GM19372 (cell line): ENCODE results near the gene PPP1R13B.

Source experiments
- ATAC-seq: cut with Tn5 transposase; IDR thresholded peaks from one replicate; pipeline ENCODE4 v1.9.1; 2021; ENCODE audit warnings: mild to moderate bottlenecking, low read depth, moderate library complexity; ENCODE audit not compliant: unreplicated experiment

PPP1R13B gene

GRCh38 chr14:103748534-103748857 lies 98.9 kb downstream of the PPP1R13B start:
- ATAC-seq: no peak

- ATAC-seq: no peak
Observed at GRCh38 chr14:103746701-103747100, 100.7 kb downstream of the PPP1R13B start.

DNA sequence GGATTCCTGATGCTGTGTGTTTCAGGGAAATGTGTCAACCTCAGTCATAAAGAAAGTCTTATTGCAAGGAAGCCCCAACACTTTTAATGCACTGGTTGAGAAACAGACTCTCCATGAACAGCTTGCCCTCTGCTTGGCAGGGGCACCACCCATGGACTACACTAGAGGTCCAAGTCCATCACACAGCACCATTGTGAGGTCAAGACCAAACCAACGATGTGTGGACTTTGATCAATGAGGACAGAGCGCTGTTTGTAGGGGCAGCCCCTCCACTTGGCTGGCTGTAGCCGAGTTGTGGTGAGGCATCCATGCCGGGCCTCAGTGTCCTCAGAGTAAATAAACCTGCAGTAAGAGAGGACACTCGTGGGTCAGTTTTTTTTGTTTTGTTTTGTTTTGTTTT lies 102.0 kb downstream of the PPP1R13B start:
- no peak for ATAC-seq

DNA sequence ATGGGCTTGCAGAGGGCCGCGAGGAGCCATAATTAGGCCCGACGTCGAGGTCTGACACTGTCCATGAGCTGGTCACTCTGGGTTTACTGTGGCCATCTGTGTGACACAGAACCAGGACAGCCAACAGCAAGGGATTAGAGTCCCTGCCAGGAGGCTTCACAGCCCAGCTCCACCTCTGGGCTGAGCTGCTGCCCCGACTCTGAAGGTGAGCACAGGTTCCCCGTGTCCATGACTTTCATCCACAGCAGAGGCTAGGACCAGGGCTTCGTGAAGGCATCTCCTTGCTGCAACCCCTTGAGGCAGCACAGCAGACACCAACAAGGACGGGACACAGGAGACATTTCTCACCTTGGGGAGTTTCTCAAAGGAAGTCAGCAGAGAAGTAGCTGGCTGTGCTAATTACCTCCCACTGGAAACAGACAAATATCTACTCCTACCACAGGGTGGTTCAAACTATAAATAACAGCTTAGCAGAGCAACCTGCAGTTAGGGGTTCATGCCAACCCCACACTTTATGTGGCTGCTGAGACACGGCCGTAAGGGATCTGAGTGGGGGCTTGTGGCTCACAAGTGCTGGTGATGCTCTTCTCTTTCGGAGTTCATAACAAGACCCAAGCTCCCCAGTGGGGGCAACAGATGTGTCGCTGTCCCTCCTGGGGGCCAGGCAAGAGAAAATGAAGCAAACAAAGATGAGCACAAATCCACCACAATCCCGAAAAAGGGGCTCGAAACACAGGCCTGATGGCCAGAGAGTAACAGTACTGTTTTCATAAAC lies 102.6 kb downstream of the PPP1R13B start:
- no peak for ATAC-seq

- no peak for ATAC-seq
Observed at GRCh38 chr14:103743691-103744090, 103.7 kb downstream of the PPP1R13B start.

- ATAC-seq: no peak
Observed at GRCh38 chr14:103742499-103743255, 104.7 kb downstream of the PPP1R13B start.

- ATAC-seq: no peak
Observed at GRCh38 chr14:103741876-103742275, 105.5 kb downstream of the PPP1R13B start.

- ATAC-seq: no peak
Observed at GRCh38 chr14:103740991-103741689, 106.2 kb downstream of the PPP1R13B start.

DNA sequence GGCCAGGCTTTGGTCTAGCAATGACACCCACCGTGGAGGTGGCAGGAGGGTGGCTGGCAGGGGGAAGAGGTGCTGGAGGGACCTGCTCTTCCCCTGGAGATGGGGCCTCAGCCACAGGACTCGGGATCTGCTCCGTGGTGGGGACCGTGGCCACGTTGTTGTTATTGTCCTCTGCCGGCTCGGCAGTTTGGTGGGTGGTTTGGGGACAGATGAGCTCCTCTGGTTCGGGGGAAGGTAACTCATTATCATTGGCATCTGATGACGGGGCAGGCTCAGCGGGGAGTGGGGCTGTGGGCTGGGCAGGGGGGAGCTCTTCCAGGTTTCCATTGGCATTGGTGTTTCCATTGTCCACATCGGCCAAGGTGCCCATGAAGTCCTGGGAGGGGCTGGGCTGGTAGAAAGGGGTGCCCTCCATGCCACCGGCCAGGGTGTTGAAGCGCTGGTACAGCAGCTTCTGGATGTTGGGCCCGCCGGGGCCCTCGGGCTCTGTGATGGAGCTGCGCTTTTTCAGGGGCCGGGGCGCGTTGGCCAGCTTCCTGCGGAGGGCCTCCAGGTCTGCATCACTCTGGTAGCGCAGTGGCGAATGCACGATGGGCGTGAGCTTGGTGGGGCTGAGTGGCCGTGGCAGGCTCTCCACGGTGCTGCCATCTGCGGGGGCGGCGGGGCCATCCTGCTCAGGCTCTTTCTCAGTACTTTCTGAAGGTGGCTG lies 107.4 kb downstream of the PPP1R13B start:
- no peak for ATAC-seq

- ATAC-seq: no peak
Observed at GRCh38 chr14:103739466-103739792, 107.9 kb downstream of the PPP1R13B start.

GRCh38 chr14:103738701-103739451 lies 108.5 kb downstream of the PPP1R13B start:
- no peak for ATAC-seq

DNA sequence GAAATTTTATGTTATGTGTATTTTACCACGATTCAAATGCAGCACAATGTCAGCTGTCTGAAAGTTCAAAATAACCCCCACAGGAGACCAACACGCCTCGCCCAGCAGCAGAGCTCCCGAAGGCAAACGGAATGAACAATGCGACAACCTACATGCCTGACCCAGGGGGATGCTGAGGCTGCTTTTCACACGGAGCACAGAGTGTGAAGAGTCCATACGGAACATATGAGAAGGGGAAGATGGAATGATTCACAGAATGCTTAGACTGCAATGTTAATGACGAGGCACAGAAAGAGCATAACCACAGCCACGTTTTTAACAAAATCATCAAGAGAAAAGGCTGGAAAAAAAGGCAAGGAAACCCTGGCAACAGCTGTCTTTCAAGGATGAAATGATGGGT lies 109.2 kb downstream of the PPP1R13B start:
- no peak for ATAC-seq

DNA sequence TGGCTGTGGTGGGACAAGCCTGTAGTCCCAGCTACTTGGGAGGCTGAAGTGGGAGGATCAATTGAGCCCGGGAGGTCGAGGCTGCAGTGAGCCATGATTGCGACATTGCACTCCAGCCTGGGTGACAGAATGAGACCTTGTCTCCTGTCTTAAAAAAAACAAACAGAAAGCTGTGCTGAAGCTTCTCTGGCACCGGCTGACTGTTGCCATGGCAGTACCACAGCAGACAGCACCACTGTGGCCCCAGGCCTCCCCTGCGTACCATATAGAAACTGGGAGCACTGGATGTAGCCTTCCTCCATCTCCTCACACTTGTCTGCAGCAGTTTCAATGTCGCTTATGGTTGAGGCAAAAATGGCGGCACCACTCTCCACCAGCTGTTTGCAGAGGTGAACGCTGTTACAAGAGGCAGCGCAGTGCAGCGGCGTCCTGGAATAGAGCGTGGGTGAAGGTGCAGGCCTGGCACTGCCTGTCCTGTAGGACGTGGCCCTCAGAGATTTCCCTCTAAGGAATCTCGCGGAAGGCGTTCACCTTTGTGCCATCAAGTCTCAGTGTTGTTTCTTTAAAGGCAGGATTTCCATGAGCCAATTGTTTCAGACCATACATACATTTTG lies 109.8 kb downstream of the PPP1R13B start:
- no peak for ATAC-seq

DNA sequence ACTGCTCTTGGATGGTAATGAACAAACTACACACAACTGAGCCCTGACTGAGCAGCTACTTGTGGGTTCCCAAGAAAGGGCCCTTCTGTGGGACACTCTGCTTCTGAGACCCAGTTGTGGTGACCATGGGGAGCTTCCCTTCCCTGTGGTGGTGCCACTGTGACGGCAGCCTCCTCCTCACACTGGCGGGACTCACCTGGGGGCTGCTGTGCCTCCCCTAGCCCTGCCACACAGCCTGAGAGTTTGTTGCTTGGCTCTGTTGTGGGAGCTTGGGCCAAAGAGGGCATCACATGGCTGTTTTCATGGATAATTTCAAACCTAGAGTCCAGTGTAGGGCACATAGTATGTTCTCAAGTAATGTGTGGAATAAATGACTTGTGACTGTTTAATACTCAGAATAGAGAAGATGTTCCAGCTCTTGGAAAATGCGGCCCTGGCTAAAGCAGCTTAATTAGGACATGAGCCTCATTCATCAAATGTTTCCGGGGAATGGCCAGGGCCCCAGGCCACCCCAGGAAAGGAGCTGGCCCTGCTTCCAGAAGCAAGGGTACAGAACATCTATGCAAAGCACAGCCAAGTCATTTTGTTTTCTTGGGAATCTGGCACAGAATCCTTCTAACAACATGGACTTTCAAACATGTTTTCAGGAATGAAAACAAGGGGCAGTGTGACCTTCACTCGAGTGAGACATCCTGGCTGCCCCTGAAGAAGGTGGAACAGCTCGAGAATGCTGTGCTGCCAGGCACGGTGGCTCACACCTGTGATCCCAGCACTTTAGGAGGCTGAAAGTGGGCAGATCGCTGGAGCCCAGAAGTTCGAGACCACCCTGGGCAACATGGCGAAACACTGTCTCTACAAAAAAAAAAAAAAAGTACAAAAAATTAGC lies 110.6 kb downstream of the PPP1R13B start:
- no peak for ATAC-seq

DNA sequence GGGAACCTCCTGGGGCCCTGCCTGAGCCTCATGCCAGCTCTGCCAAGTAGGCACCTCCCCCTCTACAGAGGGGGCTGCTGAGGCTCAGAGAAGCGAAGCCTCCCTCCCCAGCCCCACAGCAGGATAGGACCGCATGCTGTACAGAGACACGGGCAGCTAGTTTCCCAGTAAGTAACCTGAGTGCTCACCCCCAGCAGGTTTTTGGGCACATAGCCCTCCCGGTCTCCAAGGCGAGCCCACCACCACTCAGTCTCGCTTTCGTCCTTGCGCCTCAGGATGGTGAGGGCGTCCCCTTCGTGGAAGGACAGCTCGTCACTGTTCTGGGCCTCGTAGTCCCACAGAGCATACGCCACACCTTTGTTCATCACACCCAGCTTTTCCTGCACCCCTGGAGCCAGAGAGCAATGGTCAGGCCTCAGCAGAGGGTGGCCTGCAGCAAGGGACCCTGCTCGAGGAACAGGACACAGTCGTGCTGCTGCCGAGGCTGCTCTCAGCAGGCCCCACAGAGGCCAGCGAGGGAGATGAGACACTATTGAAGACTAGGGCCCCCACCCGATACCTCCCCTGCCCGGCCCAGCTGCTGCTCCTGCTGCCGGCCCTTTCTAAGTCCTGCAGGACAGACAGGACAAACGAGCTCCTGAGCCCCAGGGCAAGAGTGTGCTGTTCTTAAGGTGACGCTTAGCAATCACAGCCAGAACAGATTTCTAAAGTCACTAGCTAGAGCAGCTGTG lies 111.4 kb downstream of the PPP1R13B start:
- ATAC-seq: no peak

DNA sequence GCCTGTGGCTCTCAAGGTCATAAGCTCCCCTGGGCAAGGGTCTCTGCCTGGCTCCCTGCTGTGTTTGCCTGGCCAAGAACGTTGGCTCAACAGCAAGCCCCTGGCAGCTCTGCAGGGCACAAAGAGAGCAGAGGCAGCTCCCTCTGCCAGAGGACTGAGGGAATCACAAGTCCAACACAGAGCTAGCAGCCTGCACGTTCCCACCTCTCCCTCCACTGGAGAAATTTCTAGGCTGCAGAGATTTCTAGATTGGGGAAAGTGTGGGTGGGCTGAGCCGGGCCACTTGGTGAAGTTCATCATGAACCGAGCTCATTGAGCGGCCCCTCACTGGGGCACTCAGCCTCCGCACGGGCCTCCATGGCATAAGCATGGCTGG lies 111.9 kb downstream of the PPP1R13B start:
- ATAC-seq: no peak

GRCh38 chr14:103735022-103735421 lies 112.4 kb downstream of the PPP1R13B start:
- no peak for ATAC-seq
